ENCODE data around the gene PDGFC. TPM values are rescaled to one million over a fixed set of nuclear protein-coding genes. Genes with fewer than 3 reads are reported as not detected.
"Not testable (repeated sequence)": the region's sequence is repeated elsewhere in the genome, so short reads cannot be mapped to it uniquely, and the experiment has no call there.

The PDGFC gene
- total RNA-seq, 1 donor from 2014 or later = 12.8 TPM

DNA sequence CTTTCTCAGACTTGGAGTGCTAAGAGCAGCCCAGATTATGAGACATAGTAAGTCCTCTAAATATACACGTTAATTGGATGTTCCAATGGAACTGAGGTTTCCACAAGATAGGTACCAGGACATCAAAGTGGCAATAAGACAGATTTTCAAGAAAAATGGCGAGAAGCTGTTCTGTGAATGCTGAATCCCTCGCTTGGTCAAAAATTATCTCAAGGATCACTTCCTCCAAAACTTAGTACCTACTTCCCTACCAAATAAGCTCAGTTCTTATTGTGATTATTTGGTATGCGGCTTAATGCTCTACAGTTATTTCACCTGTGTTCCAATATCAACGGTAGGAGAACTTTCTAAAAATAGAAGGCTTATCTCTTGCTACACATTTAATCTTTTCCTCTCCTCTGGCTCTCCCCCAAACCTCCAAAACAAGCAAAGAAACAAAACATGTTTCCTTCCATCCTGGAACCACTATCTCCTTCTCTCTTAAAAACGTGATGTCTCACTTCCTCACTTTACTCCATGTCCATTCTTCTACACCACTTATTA lies 14.7 kb downstream of the PDGFC start:
- ATAC-seq (no peak), DNase-seq (no peak)
- intact Hi-C loops (cut with micrococcal nuclease) = no loop called here

DNA sequence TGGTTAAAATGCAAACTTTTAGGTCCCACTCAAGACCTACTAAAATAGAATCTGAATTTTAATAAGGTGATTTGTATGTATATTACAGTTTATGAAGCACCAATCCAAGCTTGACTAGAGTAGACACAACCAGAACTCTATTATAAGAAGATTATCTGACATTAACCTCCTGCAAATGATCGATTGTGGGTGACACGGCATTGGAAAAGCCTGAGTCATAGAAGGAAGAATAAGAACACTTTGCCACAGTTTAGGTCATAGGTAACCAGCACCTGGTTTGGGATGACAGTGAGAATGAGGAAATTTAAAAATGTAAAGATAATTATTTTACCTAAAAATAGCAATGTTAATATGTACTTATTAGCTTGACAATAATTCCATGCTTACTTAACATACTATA lies 15.2 kb downstream of the PDGFC start:
- intact Hi-C loops (cut with micrococcal nuclease) = no loop called here
- ATAC-seq (no peak), DNase-seq (no peak)

DNA sequence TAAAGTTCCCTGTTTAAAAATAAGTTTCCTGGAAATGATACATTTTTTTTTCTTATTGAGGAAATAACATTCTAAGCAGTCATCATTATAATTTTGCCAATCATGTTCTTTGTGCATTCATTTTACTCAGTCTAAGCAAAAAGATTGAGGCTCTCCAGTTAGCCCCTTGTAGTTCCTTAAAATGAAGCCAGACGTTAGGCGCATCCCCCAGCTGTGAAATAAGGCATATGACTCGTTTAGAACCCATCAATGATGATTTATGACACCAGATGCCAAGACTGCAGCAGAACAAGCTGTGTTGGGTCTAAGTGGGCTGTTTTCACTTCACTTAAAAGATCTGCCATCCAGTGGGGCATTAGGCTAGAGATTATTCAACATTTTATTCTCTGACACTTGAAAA lies 17.0 kb downstream of the PDGFC start:
- DNase-seq = no peak
- ATAC-seq = peak; percentile 70
- intact Hi-C loops (cut with micrococcal nuclease) = no loop called here

DNA sequence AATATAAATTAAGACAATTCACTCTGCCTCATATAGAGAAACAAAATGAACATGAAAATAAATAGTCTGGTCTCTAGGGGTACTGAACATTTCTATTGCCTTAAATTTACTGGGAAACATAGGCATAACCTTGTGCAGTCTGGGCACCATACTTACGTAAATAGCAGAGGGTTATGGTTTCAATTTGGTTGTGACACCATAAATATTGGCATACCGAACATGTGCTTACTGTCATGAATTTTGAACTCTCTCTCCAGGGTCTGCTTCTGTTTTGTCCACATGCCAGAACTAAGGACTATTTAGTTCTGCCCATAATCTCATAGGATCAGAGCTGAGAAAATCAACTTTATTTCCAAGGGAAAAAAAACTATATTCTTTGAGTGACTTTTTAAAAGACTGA lies 17.6 kb downstream of the PDGFC start:
- intact Hi-C loops (cut with micrococcal nuclease) = no loop called here
- no peak for DNase-seq
- no peak for ATAC-seq

DNA sequence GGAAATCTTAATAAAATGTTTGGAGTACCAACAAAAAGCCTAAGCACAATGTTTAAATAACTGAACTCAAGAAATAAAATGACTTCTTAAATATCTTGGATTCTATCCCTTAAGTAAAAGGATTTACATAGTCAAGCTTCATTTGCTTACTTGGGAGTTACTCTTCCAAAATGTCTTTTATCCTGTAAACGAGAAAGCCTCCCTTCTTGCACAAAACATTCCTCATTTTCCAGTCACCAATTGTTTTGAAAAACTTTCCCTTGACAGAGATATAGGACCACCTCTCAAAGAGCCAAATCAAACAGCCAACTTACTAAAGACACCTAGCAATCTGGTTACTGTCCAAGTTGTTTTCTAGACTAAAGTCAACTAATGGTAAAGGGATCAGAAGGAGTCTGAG lies 18.6 kb downstream of the PDGFC start:
- intact Hi-C loops (cut with micrococcal nuclease) = no loop called here
- no peak for DNase-seq
- no peak for ATAC-seq

DNA sequence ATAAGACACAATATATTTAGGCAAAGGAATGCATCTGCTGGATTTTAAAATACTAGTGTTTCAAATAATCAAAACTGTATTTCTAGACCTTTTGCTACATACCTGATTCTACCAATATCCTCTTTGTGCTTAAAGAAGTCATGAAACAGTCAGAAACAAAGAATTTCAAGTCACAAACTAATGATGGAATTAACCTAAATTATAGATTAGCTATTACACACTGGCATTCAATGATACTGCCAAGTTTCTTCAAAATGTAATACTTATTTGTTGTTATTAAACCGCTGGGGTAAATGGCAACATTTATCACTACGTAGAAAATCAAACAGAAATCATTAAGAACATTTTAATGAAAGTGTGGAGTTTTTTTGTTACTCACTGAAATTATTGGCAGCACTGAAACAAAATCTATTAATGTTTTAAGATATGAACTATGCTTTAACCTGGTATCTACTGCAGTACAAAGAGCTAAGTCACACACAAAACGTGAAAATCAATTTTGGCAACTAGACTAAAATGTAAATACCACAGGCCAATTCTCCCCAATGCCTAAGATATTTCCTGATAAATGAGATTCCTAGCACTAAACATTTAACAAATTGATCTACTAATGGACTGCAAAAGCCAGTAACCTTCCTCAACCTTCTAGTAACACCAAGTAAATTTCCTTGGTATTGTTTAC lies 19.4 kb downstream of the PDGFC start:
- intact Hi-C loops (cut with micrococcal nuclease) = no loop called here
- no peak for DNase-seq
- ATAC-seq = no peak

DNA sequence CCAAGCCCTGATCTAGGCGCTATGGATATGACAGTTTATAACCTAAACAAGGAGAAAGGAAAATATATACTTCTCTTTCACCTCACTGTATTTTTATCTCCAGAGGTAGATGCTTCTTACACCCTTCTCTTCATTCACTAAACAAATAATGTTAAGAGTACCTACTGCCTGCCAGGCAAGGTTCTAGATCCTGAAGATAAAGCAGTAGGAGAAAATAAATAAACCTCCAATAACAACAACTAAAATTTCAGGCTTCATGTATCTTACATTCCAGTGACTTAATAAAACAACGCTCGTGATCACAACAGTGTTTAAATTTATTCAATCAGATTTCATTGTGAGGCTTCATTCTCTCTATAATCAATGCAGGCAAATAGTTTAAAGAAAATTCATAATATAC lies 20.7 kb downstream of the PDGFC start:
- DNase-seq (no peak), ATAC-seq (no peak)
- intact Hi-C loops (cut with micrococcal nuclease) = no loop called here

DNA sequence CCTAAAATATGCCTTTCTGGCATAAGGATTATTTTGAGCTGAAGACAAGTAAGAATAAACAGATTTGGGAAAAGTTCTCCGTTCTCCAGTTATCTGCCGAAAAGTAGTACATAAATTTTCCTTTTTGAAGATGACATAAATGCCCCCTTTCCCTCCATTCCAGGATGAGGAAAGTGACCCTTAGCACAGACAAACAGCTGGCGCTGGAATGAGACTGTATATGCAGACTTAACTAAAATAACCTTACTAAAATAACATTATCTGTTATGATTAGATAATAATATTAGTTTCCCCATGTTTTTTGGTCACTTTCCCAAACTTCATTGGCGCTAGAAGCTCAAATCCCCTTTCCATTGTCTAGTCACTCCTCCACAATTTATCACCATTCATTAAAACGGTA lies 21.5 kb downstream of the PDGFC start:
- DNase-seq (no peak), ATAC-seq (no peak)
- intact Hi-C loops (cut with micrococcal nuclease) = no loop called here

DNA sequence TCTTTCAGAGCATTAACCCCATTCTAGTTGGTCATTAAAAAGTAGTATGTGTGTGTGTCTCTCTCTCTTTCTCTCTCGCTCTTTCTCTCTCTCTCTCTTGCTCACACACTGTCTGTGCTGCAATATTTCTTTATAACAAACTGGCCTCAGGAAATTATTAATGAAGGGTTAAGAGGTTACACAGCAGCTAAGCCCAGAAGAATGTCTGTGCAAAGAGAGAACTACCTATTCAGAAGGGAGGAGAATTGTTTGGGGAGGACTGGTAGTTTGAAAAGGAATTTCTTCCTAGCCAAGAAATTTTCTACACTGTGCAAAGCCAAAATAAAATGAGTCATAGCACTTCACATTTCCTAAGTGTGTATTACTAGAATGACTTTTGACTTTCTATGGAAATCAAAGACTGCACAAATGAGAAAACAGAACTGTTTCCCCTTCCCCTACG lies 22.2 kb downstream of the PDGFC start:
- intact Hi-C loops (cut with micrococcal nuclease) = no loop called here
- peak; percentile 53 for ATAC-seq
- DNase-seq = no peak

DNA sequence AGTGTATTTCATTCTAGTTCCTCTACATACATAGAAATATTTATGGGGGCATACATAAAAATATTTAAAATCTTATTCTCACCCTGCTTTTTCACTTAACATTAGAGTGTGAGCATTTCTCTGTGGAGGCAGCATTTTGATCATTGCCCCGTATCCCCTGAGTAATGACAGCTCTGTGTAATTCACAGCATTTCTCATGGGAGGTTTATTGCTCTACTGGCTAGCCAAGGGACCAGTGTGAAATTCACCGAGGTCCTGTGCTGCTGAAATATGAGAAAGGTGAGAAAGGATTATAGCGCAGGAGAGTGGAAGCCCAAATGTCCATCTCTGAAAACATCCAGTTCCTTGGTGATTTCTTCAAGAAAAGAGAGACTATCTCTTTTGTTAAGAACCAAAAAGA lies 22.9 kb downstream of the PDGFC start:
- ATAC-seq (peak; percentile 8), DNase-seq (no peak)
- intact Hi-C loops (cut with micrococcal nuclease) = no loop called here

DNA sequence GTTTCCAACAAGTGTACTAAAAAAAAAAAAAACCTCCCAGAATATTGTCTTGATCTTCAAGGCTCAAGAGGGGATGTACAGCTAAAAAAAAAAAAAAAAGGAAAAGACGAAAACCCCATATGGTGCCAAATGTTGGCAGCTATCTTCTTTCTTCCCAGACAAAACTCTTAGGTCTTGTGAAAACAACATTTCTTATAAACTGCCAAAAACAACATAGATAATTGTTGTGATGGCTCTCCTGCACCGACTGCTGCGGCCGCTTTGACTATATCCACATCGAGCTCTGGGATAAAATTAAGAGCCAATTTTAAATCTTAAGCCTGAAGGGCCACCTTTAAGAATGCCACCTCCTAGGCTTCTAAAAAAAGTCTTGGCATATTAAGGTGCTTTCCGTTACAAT lies 23.5 kb downstream of the PDGFC start:
- no peak for DNase-seq
- intact Hi-C loops (cut with micrococcal nuclease) = no loop called here
- no peak for ATAC-seq

DNA sequence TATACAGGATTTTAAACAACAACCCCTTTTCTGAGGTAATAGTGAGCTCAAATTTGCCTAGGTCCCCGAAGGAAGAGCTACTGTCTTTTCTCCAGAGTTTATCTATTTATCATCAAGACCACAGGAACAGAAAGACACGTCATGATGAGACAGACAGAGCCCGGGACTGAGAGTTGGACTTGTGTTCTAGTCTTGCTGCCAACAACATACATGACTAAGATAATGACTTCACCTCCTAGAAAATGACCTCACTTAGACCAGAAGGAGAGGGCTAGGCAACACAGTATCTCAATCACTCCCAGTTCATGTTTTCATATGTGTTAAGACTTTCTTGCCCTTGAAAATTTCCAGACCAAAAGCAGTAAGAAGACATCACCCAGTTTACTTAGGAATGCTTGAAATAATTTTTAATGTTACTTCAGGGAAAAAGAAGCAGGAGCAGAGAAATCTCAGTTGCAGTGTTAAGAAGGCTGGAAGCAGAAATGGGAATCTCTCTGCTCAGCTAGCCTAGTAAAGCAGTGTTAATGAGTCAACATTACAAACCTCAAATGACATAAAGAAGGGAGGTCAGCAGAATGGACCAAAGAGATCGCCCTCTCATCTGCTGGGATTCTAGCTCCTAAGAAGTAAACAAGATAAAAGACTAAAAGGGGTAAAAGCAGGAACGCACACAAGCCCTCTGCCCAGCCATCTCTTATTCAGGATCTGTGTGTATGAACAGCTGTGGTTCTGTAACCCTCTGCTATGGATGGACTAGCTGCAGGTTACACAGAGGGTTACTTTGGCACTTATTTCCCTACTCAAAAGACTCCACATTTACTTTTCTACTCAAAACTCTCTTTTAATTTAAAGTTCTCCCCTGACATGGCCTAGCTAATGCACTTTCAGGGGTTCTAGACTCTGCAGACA lies 24.8 kb downstream of the PDGFC start:
- ATAC-seq (peak; percentile 82), DNase-seq (no peak)
- intact Hi-C loops (cut with micrococcal nuclease) = no loop called here

DNA sequence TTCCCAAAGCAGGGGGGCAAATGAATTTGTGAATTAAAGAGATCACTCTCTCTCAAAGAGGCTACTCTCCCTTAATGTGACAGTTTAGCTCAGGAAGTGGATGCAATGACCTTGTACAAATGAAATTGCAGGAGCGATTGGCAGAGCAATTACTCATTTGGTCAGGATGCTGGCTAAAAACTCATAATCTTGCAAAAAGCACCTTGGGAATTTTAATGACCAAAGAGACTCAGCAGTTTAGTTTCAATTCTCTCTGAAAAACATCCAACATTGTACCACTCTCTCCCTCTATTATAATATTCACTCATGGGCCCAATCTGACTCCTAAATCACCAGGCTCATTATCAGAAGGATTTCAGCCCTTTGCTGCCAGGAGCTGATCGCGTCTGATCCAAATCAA lies 26.1 kb downstream of the PDGFC start:
- ATAC-seq (no peak), DNase-seq (no peak)
- intact Hi-C loops (cut with micrococcal nuclease) = no loop called here

DNA sequence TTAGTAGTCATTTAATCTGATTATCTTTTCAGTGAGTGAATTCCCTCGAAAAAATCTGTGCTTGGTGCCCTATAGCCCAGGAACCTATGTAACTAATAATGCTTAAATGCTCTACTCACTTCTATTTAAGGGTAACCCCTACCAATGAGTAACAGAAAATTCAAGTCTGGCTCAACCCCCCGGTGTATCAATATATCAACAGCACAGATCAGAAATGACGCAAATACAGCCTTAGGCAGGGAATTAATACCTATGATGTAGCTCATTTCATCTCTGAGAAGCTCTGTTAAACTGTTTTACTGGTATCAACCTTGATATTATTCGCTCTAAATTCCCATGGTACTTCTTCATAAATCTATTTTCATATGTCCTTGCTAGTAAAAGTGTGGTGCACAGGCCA lies 28.6 kb downstream of the PDGFC start:
- no peak for ATAC-seq
- no peak for DNase-seq
- intact Hi-C loops (cut with micrococcal nuclease) = no loop called here

DNA sequence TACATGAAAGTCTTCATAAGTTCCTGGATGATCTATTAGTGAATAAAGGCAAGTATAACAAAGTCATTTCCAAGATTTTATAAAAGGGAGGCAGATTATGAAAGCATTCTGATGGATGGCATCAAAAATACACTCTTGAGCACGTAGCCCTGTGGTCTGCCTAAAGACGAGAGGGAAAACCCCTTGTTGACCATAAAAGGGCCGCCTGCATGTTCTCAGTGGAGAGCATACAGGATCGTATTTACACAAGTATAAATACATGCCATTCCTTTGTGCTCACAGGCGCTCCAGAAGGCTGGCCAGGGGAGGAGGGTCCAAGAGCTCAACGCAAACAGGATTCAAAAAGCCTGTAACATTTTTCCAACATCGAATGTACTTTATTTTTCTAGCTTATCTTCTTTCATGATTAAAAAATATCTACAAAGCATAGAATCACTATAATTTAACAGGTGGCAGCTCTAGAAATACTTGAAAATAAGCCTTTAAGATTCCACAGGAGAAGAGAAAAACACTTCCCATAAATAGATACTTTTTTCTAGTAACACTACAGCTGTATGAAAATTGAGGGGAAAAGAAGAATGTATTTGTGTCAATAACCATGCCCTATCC lies 29.6 kb downstream of the PDGFC start:
- peak; percentile 80 for ATAC-seq
- peak; percentile 40 for DNase-seq
- intact Hi-C loops (cut with micrococcal nuclease) = no loop called here

DNA sequence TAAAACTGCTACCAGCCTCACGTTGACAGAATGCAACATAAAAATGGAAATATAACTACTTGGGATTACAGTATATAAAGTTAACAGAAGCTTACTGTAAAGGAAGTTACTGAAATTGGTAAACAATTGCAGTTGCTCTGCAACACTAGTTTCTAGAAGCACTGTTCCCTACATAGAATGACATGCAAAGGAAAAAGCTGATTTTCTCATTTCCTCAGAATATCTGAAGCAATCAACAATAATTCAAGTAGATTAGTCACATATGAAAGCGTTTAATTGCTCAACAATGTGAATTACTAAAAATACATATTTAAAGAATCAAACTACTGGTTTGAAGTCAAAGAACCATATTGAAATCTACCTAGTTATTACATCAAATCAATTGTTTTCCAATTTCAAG lies 31.8 kb downstream of the PDGFC start:
- no peak for DNase-seq
- intact Hi-C loops (cut with micrococcal nuclease) = no loop called here
- ATAC-seq = no peak

DNA sequence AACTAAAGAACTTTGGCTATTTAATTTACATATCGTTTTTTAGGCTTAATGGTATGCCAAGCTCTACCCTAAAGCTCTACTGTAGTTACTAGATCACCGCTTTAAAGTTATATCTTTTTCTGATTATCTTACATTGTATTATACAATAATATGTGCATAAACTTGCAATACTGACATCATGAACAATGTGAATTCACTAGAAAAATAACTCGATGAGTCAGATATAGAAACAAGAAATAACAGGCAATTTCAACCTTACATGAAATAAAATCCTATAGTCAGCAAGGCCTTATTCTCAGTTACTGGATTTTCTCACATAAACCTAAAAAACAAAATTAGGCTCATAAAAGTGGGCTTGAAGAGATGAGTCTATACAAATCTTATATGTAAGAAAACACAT lies 32.5 kb downstream of the PDGFC start:
- ATAC-seq = no peak
- DNase-seq = no peak
- intact Hi-C loops (cut with micrococcal nuclease) = no loop called here

DNA sequence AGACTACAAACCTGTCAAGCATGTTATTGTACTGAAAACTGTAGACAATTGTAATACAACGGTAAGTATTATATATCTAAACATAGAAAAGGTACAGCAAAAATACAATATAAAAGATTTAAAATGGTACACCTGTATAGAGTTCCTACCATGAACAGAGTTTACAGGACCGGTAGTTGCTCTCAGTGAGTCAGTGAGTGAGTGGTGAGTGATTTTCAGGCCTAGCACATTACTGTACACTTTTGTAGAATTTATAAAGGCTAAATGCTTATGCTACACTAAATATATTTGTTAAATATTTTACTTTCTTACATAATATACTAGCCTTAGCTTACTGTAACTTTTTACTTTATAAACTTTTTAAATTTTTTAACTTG lies 37.4 kb downstream of the PDGFC start:
- DNase-seq (no peak), ATAC-seq (no peak)
- intact Hi-C loops (cut with micrococcal nuclease) = no loop called here

DNA sequence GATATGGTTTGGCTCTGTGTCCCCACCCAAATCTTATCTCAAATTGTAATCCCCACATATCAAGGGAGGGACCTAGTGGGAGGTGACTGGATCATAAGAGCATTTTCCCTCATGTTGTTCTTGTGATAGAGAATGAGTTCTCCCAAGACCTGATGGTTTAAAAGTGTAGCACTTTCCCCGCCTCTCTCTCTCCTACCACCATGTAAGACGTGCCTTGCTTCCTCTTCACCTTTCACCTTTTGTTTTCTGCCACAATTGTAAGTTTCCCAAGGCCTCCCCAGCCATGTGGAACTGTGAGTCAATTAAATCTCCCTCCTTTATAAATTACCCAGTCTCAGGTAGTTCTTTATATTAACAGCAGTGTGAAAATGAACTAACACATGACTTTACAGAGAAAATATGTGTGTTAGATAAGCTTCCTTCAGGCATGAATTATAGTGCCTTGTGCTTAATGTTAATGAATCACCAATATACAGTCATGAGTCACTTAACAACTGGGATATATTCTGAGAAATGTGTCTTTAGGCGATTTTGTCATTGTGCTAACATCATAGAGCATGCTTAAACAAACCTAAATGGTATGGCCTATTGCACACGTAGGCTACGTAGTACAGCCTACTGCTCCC lies 37.9 kb downstream of the PDGFC start:
- intact Hi-C loops (cut with micrococcal nuclease) = no loop called here
- ATAC-seq (no peak), DNase-seq (no peak)

DNA sequence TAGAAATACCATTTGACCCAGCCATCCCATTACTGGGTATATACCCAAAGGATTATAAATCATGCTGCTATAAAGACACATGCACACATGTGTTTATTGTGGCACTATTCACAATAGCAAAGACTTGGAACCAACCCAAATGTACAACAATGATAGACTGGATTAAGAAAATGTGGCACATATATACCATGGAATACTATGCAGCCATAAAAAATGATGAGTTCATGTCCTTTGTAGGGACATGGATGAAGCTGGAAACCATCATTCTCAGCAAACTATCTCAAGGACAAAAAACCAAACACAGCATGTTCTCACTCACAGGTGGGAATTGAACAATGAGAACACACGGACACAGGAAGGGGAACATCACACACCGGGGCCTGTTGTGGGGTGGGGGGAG lies 39.2 kb downstream of the PDGFC start:
- ATAC-seq; intact Hi-C loops (cut with micrococcal nuclease): not testable (repeated sequence)

More for the DNA sequence above, 39.2 kb downstream of the PDGFC start:
- not testable (repeated sequence) for DNase-seq

Data from left ventricle myocardium superior (tissue), 1 donor.